GM12878 (cell line): ENCODE results near the gene LCMT1. TPM values are rescaled to one million over a fixed set of nuclear protein-coding genes. Genes with fewer than 3 reads are reported as not detected.

Experiments
- ATAC-seq: fragments of 200-7000 bp; cut with Tn5 transposase; 3 replicates; pipeline ENCODE4 v1.9.1; 2020; ENCODE audit warnings: mild to moderate bottlenecking, moderate library complexity
- BruUV-seq: library from RNA; stranded (reverse); fragments of 400-500 nt; replicated peaks from 2 replicates; lab custom pipeline; 2021; lab: Mats Ljungman, UMichigan
- CTCF ChIA-PET: fragments of 300-600 bp; sonication (Branson Sonifier 250); formaldehyde crosslinking; extraction: SDS; loops from one replicate; lab custom pipeline; 2021; ENCODE audit warnings: inconsistent platforms; lab: Yijun Ruan, JAX
- POLR2A ChIA-PET: fragments of 350-600 bp; formaldehyde crosslinking; extraction: SDS; loops from one replicate; lab custom pipeline; 2021; ENCODE audit warnings: inconsistent platforms; lab: Charles Lee
- RAD21 ChIA-PET: fragments of 300-600 bp; sonication (Branson Sonifier 250); formaldehyde crosslinking; loops from one replicate; lab custom pipeline; 2023; ENCODE audit warnings: antibody characterized with exemption; ENCODE audit not compliant: unreplicated experiment; lab: Charles Lee
- SMC1A ChIA-PET: fragments of 300-600 bp; sonication (Branson Sonifier 250); formaldehyde crosslinking; loops from one replicate; lab custom pipeline; 2023; ENCODE audit not compliant: unreplicated experiment, uncharacterized antibody; lab: Charles Lee
- DNase-seq: peaks from one replicate; pipeline ENCODE4 v3.0.0-alpha.2; 2011; ENCODE audit warnings: low read depth, low spot score
- FAIRE-seq: peaks from 3 replicates; lab custom pipeline; 2011; peaks lifted over from hg19 to GRCh38; lab: Jason Lieb, UNC
- H2AFZ ChIP-seq: 2 replicates; pipeline ENCODE4 v1.6.0; 2011; ENCODE audit warnings: low read depth, low read length, control low read depth; ENCODE audit not compliant: control insufficient read depth
- H3K27ac ChIP-seq: 2 replicates; pipeline ENCODE4 v1.5.1; 2011; ENCODE audit warnings: control low read depth; ENCODE audit not compliant: control insufficient read depth, insufficient read depth
- H3K27me3 ChIP-seq, 2 experiments: replicated peaks in 1 of 2; 2 replicates each; pipeline versions ENCODE4 v1.6.0 to v1.6.1; 2011; ENCODE audit warnings: low read length in 1 of 2; ENCODE audit not compliant: control insufficient read depth in 2 of 2, insufficient read depth in 2 of 2
- H3K36me3 ChIP-seq, 2 experiments: 2 replicates each; pipeline ENCODE4 v1.5.1; 2011; ENCODE audit warnings: low read length in 1 of 2; ENCODE audit not compliant: control insufficient read depth in 2 of 2, insufficient read depth in 2 of 2
- H3K4me1 ChIP-seq: 2 replicates; pipeline ENCODE4 v1.6.1; 2011; ENCODE audit warnings: mild to moderate bottlenecking, low read length, moderate library complexity, mixed read lengths; ENCODE audit not compliant: control insufficient read depth, insufficient read depth
- H3K4me2 ChIP-seq: 2 replicates; pipeline ENCODE4 v1.6.0; 2011; ENCODE audit warnings: control low read depth; ENCODE audit not compliant: control insufficient read depth, insufficient read depth
- H3K4me3 ChIP-seq: fragments of 200-600 bp; sonication (generic); 2 replicates; pipeline ENCODE4 v1.5.1; 2016
- H3K79me2 ChIP-seq: 2 replicates; pipeline ENCODE4 v1.6.0; 2011; ENCODE audit warnings: low read length; ENCODE audit not compliant: control insufficient read depth, insufficient read depth
- H3K9ac ChIP-seq: 2 replicates; pipeline ENCODE4 v1.8.0; 2011; ENCODE audit warnings: low read length, control low read depth, mixed read lengths; ENCODE audit not compliant: control insufficient read depth, insufficient read depth
- H3K9me3 ChIP-seq: replicated peaks from 3 replicates; pipeline ENCODE4 v1.5.1; 2011; ENCODE audit warnings: mild to moderate bottlenecking, low read length; ENCODE audit not compliant: control insufficient read depth, insufficient read depth
- H4K20me1 ChIP-seq: 2 replicates; pipeline ENCODE4 v1.6.0; 2011; ENCODE audit not compliant: control insufficient read depth, insufficient read depth
- ASH2L ChIP-seq: fragments of 300-600, 200-600 bp; sonication (generic); IDR thresholded peaks from 2 replicates; pipeline ENCODE4 v1.6.1; 2017; ENCODE audit warnings: low read depth, mild to moderate bottlenecking, borderline replicate concordance
- BACH1 ChIP-seq: fragments of 450-650 bp; IDR thresholded peaks from 2 replicates; pipeline ENCODE4 v1.6.1; 2017; ENCODE audit warnings: mild to moderate bottlenecking, borderline replicate concordance
- BCL11A ChIP-seq: IDR thresholded peaks from 2 replicates; pipeline ENCODE4 v1.6.1; 2011; ENCODE audit warnings: low read depth, low read length
- EP300 ChIP-seq, 2 experiments: fragments of 150-350 bp in 1 of 2; IDR thresholded peaks; 2 replicates each; pipeline ENCODE4 v1.6.1; 2011 to 2012; ENCODE audit warnings: low read depth in 2 of 2, low read length in 2 of 2, borderline replicate concordance in 1 of 2, improper control_type of control experiment in 1 of 2, inconsistent platforms in 1 of 2; ENCODE audit not compliant: control insufficient read depth in 1 of 2
- FOXK2 ChIP-seq: fragments of 450-650 bp; IDR thresholded peaks from 2 replicates; pipeline ENCODE4 v1.6.1; 2017; ENCODE audit warnings: mild to moderate bottlenecking, moderate library complexity
- HDAC2 ChIP-seq: fragments of 200-600 bp; sonication (generic); IDR thresholded peaks from 2 replicates; pipeline ENCODE4 v1.6.1; 2017
- MTA2 ChIP-seq: fragments of 450-650 bp; IDR thresholded peaks from 2 replicates; pipeline ENCODE4 v1.6.1; 2016; ENCODE audit warnings: low read depth, mild to moderate bottlenecking, moderate library complexity
- NFXL1 ChIP-seq: fragments of 450-650 bp; IDR thresholded peaks from 2 replicates; pipeline ENCODE4 v1.6.1; 2017; ENCODE audit warnings: antibody characterized with exemption, mild to moderate bottlenecking, borderline replicate concordance
- PAX8 ChIP-seq: fragments of 450-650 bp; IDR thresholded peaks from 2 replicates; pipeline ENCODE4 v1.6.1; 2017; ENCODE audit warnings: mild to moderate bottlenecking, moderate library complexity
- PML ChIP-seq: IDR thresholded peaks from 2 replicates; pipeline ENCODE4 v1.6.1; 2012; ENCODE audit warnings: low read length, inconsistent platforms
- POLR2AphosphoS2 ChIP-seq: IDR thresholded peaks from 2 replicates; pipeline ENCODE4 v1.6.1; 2011; ENCODE audit warnings: low read depth, mild to moderate bottlenecking, low read length, improper control_type of control experiment, moderate library complexity
- POU2F2 ChIP-seq: IDR thresholded peaks from 3 replicates; pipeline ENCODE4 v1.6.1; 2011; ENCODE audit warnings: low read depth, mild to moderate bottlenecking, low read length, borderline replicate concordance
- RAD21 ChIP-seq: IDR thresholded peaks from 2 replicates; pipeline ENCODE4 v1.6.1; 2011; ENCODE audit warnings: mild to moderate bottlenecking, low read depth, low read length, moderate library complexity; ENCODE audit not compliant: insufficient read depth
- RUNX3 ChIP-seq: IDR thresholded peaks from 2 replicates; pipeline ENCODE4 v1.6.1; 2012; ENCODE audit warnings: low read length, inconsistent platforms
- SIN3A ChIP-seq: IDR thresholded peaks from 2 replicates; pipeline ENCODE4 v1.6.1; 2012; ENCODE audit warnings: low read depth, low read length, improper control_type of control experiment
- SMAD5 ChIP-seq: IDR thresholded peaks from 2 replicates; pipeline ENCODE4 v1.6.1; 2016; ENCODE audit warnings: antibody characterized with exemption, low read depth
- TAF1 ChIP-seq: IDR thresholded peaks from 2 replicates; pipeline ENCODE4 v1.6.1; 2011; ENCODE audit warnings: mild to moderate bottlenecking, low read depth, low read length, borderline replicate concordance
- TCF12 ChIP-seq: IDR thresholded peaks from 2 replicates; pipeline ENCODE4 v1.6.1; 2011; ENCODE audit warnings: low read depth, mild to moderate bottlenecking, low read length
- ZNF24 ChIP-seq: fragments of 450-650 bp; IDR thresholded peaks from 2 replicates; pipeline ENCODE4 v1.6.1; 2017; ENCODE audit warnings: antibody characterized with exemption, mild to moderate bottlenecking
- ZNF622 ChIP-seq: fragments of 450-650 bp; IDR thresholded peaks from 2 replicates; pipeline ENCODE4 v1.6.1; 2017; ENCODE audit warnings: mild to moderate bottlenecking, inconsistent platforms
- WGBS: methylation state at CpG from one replicate; pipeline ENCODE4 v1.1.6; 2016; ENCODE audit warnings: low lambda C conversion rate; ENCODE audit not compliant: insufficient replicate concordance, insufficient coverage; ENCODE audit errors: missing lambda C conversion rate; 5-methylcytosine and 5-hydroxymethylcytosine counted together
- in situ Hi-C: fragments of 300-500 bp; cut with MboI; formaldehyde crosslinking; loops from 9 replicates; pipeline ENCODE4 v1.14.3; 2018; ENCODE audit warnings: mixed read lengths
- intact Hi-C: fragments of 100-400 bp; cut with micrococcal nuclease; formaldehyde crosslinking; loops from one replicate; pipeline ENCODE4 v1.14.2; 2022; ENCODE audit not compliant: unreplicated experiment
- polyA plus RNA-seq, 11 experiments: library from polyadenylated mRNA; depleted of rRNA in 4 of 11; unstranded in 6 of 11; stranded (reverse) in 5 of 11; fragments of >200 nt; fragmentation: Nextera tagmentation in 4 of 11; fragmentation: Illumina TruSeq in 1 of 11; extraction: Ambion mirVana in 4 of 11; extraction: Trizol in 1 of 11; gene quantifications; 1 replicate in 1 of 11; 2 replicates in 10 of 11; pipeline versions ENCODE4 v1.2.1 to v1.2.3, GENCODE V29; 2011 to 2016; ENCODE audit warnings: inconsistent platforms in 2 of 11, missing spikeins in 2 of 11, low read depth in 1 of 11
- total RNA-seq, 4 experiments: library from RNA; depleted of rRNA in 3 of 4; stranded (reverse); fragments of >200 nt in 3 of 4; fragmentation: Illumina TruSeq in 1 of 4; extraction: Trizol in 1 of 4; gene quantifications; 2 replicates each; pipeline versions ENCODE4 v1.2.1 to v1.2.3, GENCODE V29; 2013 to 2021
- TF ChIP-seq, protein P1 (sequence below): IDR thresholded peaks from 2 replicates; pipeline ENCODE4 v1.6.1; 2012; ENCODE audit warnings: low read length, inconsistent platforms
- TF ChIP-seq, protein P2 (sequence below): fragments of 450-650 bp; formaldehyde crosslinking; IDR thresholded peaks from 2 replicates; pipeline ENCODE4 v1.4.0; 2020; ENCODE audit warnings: mild to moderate bottlenecking, moderate library complexity

The LCMT1 gene
- total and polyA plus RNA-seq, 10 of the 15 experiments (the other 5 are each of a cell fraction or from before 2014, with no cell fraction given) = 19.7 to 51.2 (median 32.6) TPM

DNA sequence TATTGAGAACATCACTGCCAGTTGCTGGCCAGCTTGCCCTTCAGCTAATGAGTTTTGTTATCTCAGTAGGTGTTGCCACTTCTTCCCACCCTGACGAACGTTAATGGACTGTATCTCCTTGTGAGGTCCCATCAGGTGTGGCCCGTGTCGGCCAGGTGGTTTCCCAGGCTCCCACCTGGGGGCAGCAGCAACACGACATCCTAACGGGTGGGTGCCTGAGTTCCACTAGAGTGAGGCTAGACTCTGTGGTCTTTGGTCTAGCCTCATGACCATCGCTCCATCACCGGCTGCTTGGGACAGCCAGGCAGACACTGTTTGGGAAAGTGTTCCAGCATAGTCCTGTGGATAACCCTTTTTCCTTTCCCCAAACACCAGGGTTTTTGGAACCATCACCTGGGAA is 45.6 kb upstream of the LCMT1 start:
- Histone ChIP-seq H3K79me2 (no peaks in the 10 kb centered on the region), H3K36me3 (no peaks in the 10 kb centered on the region), H3K9ac (no peak overlapping the region), H3K27ac (0 out of 2 replicates have a peak overlapping the region, but pooled peaks have one; percentile 58), H3K4me1 (peaks cover 22% of the 10 kb centered on the region), H3K4me2 (peak overlapping the region; percentile 77), H4K20me1 (no peaks in the 10 kb centered on the region), H3K4me3 (no peak overlapping the region), H3K9me3 (no peaks in the 10 kb centered on the region), H2AFZ (peak overlapping the region; percentile 59), H3K27me3 (peaks cover 0 to 2% of the 10 kb centered on the region in 2 experiments; a peak in 1 of 4 replicates)
- in situ Hi-C loops = no loop called here
- WGBS = 36% methylated on average over 8 of the region's 8 CpGs
- DNase-seq = no peak
- no peak for FAIRE-seq
- no TSS peak for BruUV-seq
- intact Hi-C loops = loop anchor here (1.0 kb wide), 1 partner anchor 40 kb away; no protein-coding TSS in a partner anchor
- CTCF ChIA-PET = interaction anchor here (0.8 to 3.1 kb wide), 7 partner anchors 9 to 160 kb away, joined by 3 to 31 read pairs (median 7); partner anchors contain the start of gene LCMT1
- ATAC-seq = peak; percentile 56
- POLR2A ChIA-PET = interaction anchor here (0.5 to 3.2 kb wide), 8 partner anchors 26 to 189 kb away, joined by 3 to 11 read pairs (median 5); no protein-coding TSS in a partner anchor
- RAD21 ChIA-PET = interaction anchor here (0.9 to 3.8 kb wide), 5 partner anchors 25 to 167 kb away, joined by 3 to 12 read pairs (median 11); partner anchors contain the start of gene LCMT1
- SMC1A ChIA-PET = interaction anchor here (1.0 to 3.8 kb wide), 8 partner anchors 9 to 167 kb away, joined by 3 to 32 read pairs (median 7); no protein-coding TSS in a partner anchor
- TF ChIP-seq BCL11A (no peak), NFXL1 (no peak), MTA2 (no peak), SMAD5 (no peak), ZNF622 (no peak), RAD21 (peak; percentile 38; the same call in 1 of the 2 replicates), TCF12 (0 out of 2 replicates have a peak, but pooled peaks have one; percentile 56), PAX8 (no peak), PML (no peak), TAF1 (no peak), FOXK2 (no peak), EP300 (IDR thresholded peaks at IDR 0.05; ENCODE audit: borderline replicate concordance in 1 of 2, control insufficient read depth in 1 of 2, low read depth in 2 of 2, low read length in 2 of 2) (no peak), POU2F2 (no peak), HDAC2 (no peak), RUNX3 (0 out of 2 replicates have a peak, but pooled peaks have one; percentile 14), ZNF24 (no peak), SIN3A (no peak), POLR2AphosphoS2 (no peak), ASH2L (no peak), BACH1 (no peak)
- TF ChIP-seq, protein P1, sequence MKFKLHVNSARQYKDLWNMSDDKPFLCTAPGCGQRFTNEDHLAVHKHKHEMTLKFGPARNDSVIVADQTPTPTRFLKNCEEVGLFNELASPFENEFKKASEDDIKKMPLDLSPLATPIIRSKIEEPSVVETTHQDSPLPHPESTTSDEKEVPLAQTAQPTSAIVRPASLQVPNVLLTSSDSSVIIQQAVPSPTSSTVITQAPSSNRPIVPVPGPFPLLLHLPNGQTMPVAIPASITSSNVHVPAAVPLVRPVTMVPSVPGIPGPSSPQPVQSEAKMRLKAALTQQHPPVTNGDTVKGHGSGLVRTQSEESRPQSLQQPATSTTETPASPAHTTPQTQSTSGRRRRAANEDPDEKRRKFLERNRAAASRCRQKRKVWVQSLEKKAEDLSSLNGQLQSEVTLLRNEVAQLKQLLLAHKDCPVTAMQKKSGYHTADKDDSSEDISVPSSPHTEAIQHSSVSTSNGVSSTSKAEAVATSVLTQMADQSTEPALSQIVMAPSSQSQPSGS = no peak
- TF ChIP-seq, protein P2, sequence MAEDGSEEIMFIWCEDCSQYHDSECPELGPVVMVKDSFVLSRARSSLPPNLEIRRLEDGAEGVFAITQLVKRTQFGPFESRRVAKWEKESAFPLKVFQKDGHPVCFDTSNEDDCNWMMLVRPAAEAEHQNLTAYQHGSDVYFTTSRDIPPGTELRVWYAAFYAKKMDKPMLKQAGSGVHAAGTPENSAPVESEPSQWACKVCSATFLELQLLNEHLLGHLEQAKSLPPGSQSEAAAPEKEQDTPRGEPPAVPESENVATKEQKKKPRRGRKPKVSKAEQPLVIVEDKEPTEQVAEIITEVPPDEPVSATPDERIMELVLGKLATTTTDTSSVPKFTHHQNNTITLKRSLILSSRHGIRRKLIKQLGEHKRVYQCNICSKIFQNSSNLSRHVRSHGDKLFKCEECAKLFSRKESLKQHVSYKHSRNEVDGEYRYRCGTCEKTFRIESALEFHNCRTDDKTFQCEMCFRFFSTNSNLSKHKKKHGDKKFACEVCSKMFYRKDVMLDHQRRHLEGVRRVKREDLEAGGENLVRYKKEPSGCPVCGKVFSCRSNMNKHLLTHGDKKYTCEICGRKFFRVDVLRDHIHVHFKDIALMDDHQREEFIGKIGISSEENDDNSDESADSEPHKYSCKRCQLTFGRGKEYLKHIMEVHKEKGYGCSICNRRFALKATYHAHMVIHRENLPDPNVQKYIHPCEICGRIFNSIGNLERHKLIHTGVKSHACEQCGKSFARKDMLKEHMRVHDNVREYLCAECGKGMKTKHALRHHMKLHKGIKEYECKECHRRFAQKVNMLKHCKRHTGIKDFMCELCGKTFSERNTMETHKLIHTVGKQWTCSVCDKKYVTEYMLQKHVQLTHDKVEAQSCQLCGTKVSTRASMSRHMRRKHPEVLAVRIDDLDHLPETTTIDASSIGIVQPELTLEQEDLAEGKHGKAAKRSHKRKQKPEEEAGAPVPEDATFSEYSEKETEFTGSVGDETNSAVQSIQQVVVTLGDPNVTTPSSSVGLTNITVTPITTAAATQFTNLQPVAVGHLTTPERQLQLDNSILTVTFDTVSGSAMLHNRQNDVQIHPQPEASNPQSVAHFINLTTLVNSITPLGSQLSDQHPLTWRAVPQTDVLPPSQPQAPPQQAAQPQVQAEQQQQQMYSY (CRISPR knock-in tag) = no peak
